PC-9 (cell line): ENCODE measurements around the gene SHH. TPM values are rescaled to one million over a fixed set of nuclear protein-coding genes. Genes with fewer than 3 reads are reported as not detected.

Source experiments
- BruUV-seq: library from RNA; stranded (reverse); fragments of 400-500 nt; replicated peaks from 2 replicates; lab custom pipeline; 2021; lab: Mats Ljungman, UMichigan
- CTCF ChIA-PET: fragments of 300-600 bp; sonication (Branson Sonifier 250); formaldehyde crosslinking; loops from one replicate; lab custom pipeline; 2022; ENCODE audit warnings: antibody characterized with exemption; lab: Charles Lee
- POLR2A ChIA-PET: fragments of 300-600 bp; sonication (Branson Sonifier 250); formaldehyde crosslinking; loops from one replicate; lab custom pipeline; 2022; ENCODE audit warnings: antibody characterized with exemption; ENCODE audit not compliant: unreplicated experiment; lab: Charles Lee
- DNase-seq, 2 experiments: peaks; one replicate each; pipeline versions ENCODE4 v3.0.0 to v3.0.0-alpha.2; 2015 to 2022; ENCODE audit warnings: mixed read lengths in 1 of 2
- H2AFZ ChIP-seq: fragments of 200-600 bp; sonication (generic); 2 replicates; pipeline ENCODE4 v1.8.1; 2017; ENCODE audit warnings: antibody characterized with exemption
- H3F3A ChIP-seq: fragments of 200-600 bp; sonication (generic); 2 replicates; pipeline ENCODE4 v1.8.1; 2017; ENCODE audit warnings: antibody characterized with exemption, mild to moderate bottlenecking, low read depth; ENCODE audit not compliant: insufficient read depth
- H3K27ac ChIP-seq: fragments of 200-600 bp; sonication (generic); 2 replicates; pipeline ENCODE4 v1.6.1; 2016; ENCODE audit warnings: mixed run types
- H3K27me3 ChIP-seq: fragments of 200-600 bp; sonication (generic); 2 replicates; pipeline ENCODE4 v1.6.1; 2016; ENCODE audit warnings: low read depth, mixed run types; ENCODE audit not compliant: insufficient read depth
- H3K36me3 ChIP-seq: fragments of 200-600 bp; sonication (generic); 2 replicates; pipeline ENCODE4 v1.6.1; 2016; ENCODE audit warnings: low read depth, mixed run types
- H3K4me1 ChIP-seq: fragments of 200-600 bp; sonication (generic); replicated peaks from 2 replicates; pipeline ENCODE4 v1.6.1; 2016; ENCODE audit warnings: mixed run types; ENCODE audit not compliant: insufficient read depth
- H3K4me2 ChIP-seq: fragments of 200-600 bp; sonication (generic); 2 replicates; pipeline ENCODE4 v1.6.1; 2017; ENCODE audit warnings: mixed run types
- H3K4me3 ChIP-seq: fragments of 200-600 bp; sonication (generic); 2 replicates; pipeline ENCODE4 v1.6.1; 2016; ENCODE audit warnings: mixed run types
- H3K79me2 ChIP-seq: fragments of 200-600 bp; sonication (generic); 2 replicates; pipeline ENCODE4 v1.6.1; 2017; ENCODE audit warnings: low read depth, mixed run types
- H3K9me2 ChIP-seq: fragments of 200-600 bp; sonication (generic); 2 replicates; pipeline ENCODE4 v1.8.1; 2017; ENCODE audit warnings: mild to moderate bottlenecking; ENCODE audit not compliant: insufficient read depth
- H3K9me3 ChIP-seq: fragments of 200-600 bp; sonication (generic); 2 replicates; pipeline ENCODE4 v1.8.1; 2016; ENCODE audit warnings: low read depth; ENCODE audit not compliant: insufficient read depth
- H4K20me1 ChIP-seq: fragments of 200-600 bp; sonication (generic); 2 replicates; pipeline ENCODE4 v1.8.1; 2017; ENCODE audit not compliant: insufficient read depth
- EZH2 ChIP-seq: fragments of 200-600 bp; sonication (generic); IDR thresholded peaks from 2 replicates; pipeline ENCODE4 v1.8.0; 2017; ENCODE audit warnings: antibody characterized with exemption, low read depth
- intact Hi-C: fragments of 100-400 bp; cut with micrococcal nuclease; formaldehyde crosslinking; loops from one replicate; pipeline ENCODE4 v1.10.0; 2022; ENCODE audit not compliant: unreplicated experiment
- total RNA-seq: library from RNA; stranded (reverse); gene quantifications from 2 replicates; pipeline ENCODE4 v1.2.3, GENCODE V29; 2021
- TF ChIP-seq, protein P1 (sequence below): fragments of 200-600 bp; sonication (generic); conservative IDR thresholded peaks from 2 replicates; pipeline ENCODE4 v1.6.1; 2017; ENCODE audit warnings: mixed run types, antibody characterized with exemption, mild to moderate bottlenecking, moderate library complexity

The SHH gene
- total RNA-seq, 1 experiment from 2014 or later = not detected

DNA sequence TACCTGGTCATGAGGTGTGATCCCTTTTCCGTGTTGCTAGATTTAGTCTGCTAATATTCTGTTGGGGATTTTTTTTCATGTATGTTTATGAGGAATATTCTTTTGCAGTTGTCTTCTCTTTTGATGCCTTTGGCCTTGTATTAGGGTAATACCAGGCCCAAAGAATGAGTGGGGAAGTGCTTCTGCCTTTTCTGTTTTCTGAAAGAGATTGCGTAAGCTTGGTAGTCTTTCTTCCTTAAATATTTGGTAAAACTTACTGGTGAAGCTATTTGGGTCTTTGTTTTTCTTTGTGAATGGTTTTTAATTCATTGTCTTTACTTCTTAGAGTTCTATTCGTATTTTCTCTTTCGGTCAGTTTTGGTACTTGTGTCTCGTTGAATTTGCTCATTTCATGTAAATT lies 51.1 kb downstream of the SHH start:
- no peaks in the 10 kb centered on the region for H3K9me3 ChIP-seq
- POLR2A ChIA-PET = no interaction called here
- H3K4me1 ChIP-seq = no peaks in the 10 kb centered on the region

DNA sequence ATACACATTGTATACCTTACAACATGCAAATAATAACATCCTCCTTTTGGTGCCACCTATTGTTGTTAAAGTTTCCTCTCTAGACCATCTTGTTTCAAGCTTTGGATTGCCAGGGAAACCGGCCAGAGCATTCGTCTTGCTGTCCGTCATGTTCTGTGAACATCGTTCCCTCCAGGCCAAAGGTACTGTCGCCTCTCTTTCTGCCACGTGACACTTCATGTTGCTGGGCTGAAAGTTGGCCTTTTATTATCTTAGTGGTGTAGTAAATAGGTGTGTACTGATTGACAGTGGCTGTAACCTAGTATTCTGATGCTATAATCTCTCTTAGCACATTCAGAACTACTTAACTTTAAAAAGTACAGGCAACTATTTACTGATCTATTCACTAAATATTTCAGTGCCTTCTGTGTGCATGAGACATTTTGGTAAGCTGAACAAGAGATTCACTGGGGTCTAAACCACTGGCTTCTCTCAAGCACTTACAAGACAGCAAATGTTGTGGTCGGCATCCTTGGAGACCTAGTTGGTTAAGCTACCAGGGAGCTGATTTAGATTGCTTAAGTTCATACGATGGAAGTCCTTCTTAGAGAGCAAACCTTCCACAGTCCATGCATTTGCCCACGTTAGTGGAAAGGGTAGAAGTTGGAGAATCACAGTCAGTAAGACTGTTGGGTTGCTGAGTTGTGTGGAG lies 52.4 kb downstream of the SHH start:
- intact Hi-C loops = no loop called here
- Histone ChIP-seq H3K27ac (no peak overlapping the region), H3K79me2 (peaks cover 29% of the 10 kb centered on the region; the same call in 1 of the 2 replicates), H3K9me3 (no peaks in the 10 kb centered on the region), H2AFZ (no peak overlapping the region), H3F3A (no peaks in the 10 kb centered on the region), H4K20me1 (peaks cover 69% of the 10 kb centered on the region), H3K27me3 (no peaks in the 10 kb centered on the region), H3K9me2 (no peaks in the 10 kb centered on the region), H3K36me3 (peaks cover 12% of the 10 kb centered on the region; the same call in 1 of the 2 replicates), H3K4me1 (no peaks in the 10 kb centered on the region), H3K4me3 (no peak overlapping the region), H3K4me2 (no peak overlapping the region)
- TF ChIP-seq, protein P1, sequence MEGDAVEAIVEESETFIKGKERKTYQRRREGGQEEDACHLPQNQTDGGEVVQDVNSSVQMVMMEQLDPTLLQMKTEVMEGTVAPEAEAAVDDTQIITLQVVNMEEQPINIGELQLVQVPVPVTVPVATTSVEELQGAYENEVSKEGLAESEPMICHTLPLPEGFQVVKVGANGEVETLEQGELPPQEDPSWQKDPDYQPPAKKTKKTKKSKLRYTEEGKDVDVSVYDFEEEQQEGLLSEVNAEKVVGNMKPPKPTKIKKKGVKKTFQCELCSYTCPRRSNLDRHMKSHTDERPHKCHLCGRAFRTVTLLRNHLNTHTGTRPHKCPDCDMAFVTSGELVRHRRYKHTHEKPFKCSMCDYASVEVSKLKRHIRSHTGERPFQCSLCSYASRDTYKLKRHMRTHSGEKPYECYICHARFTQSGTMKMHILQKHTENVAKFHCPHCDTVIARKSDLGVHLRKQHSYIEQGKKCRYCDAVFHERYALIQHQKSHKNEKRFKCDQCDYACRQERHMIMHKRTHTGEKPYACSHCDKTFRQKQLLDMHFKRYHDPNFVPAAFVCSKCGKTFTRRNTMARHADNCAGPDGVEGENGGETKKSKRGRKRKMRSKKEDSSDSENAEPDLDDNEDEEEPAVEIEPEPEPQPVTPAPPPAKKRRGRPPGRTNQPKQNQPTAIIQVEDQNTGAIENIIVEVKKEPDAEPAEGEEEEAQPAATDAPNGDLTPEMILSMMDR = no peak
- no peak for TF ChIP-seq EZH2
- POLR2A ChIA-PET = no interaction called here
- no peak for DNase-seq
- no TSS peak for BruUV-seq
- CTCF ChIA-PET = no interaction called here

More for the DNA sequence above, 51.1 kb downstream of the SHH start:
- Histone ChIP-seq H3F3A (no peaks in the 10 kb centered on the region), H3K4me2 (no peak overlapping the region), H3K79me2 (peaks cover 25% of the 10 kb centered on the region; the same call in 1 of the 2 replicates), H3K4me3 (no peak overlapping the region), H3K9me2 (no peaks in the 10 kb centered on the region), H3K27ac (no peak overlapping the region), H2AFZ (no peak overlapping the region), H3K36me3 (peaks cover 22% of the 10 kb centered on the region; the same call in 1 of the 2 replicates), H4K20me1 (peaks cover 66% of the 10 kb centered on the region), H3K27me3 (no peaks in the 10 kb centered on the region)
- BruUV-seq = no TSS peak
- intact Hi-C loops = no loop called here
- CTCF ChIA-PET = no interaction called here
- TF ChIP-seq EZH2 = no peak
- TF ChIP-seq, protein P1 = no peak
- no peak for DNase-seq

DNA sequence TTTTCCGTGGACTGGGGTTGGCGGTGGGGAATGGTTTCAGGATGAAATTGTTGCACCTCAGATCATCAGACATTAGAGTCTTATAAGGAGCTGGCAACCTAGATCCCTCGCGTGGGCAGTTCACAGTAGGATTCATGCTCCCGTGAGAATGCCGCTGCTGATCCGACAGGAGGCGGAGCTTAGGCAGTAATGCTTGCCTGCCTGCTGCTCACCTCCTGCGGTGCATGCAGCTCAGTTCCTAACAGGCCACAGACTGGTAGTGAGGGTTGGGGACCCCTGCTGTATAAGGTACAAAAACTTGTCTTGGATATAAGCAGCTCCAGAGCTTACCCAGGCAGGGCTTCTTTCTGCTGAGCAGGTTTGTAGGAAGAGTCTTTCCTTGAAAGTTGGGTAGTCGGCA lies 53.9 kb downstream of the SHH start:
- Histone ChIP-seq H3K9me2 (no peaks in the 10 kb centered on the region), H3K4me1 (no peaks in the 10 kb centered on the region), H3K36me3 (no peaks in the 10 kb centered on the region; the same call in 1 of the 2 replicates), H3K9me3 (no peaks in the 10 kb centered on the region), H3K4me3 (no peak overlapping the region), H4K20me1 (peaks cover 80% of the 10 kb centered on the region), H3K79me2 (peaks cover 39% of the 10 kb centered on the region; the same call in 1 of the 2 replicates), H3F3A (no peaks in the 10 kb centered on the region), H3K4me2 (no peak overlapping the region), H2AFZ (no peak overlapping the region), H3K27me3 (no peaks in the 10 kb centered on the region), H3K27ac (no peak overlapping the region)
- ChIA-PET POLR2A (interaction anchor here (0.7 kb wide), 1 partner anchor 156 kb away, joined by 4 read pairs; no protein-coding TSS in a partner anchor), CTCF (no interaction called here)
- no peak for DNase-seq
- TF ChIP-seq, protein P1 = no peak
- TF ChIP-seq EZH2 = no peak
- no TSS peak for BruUV-seq
- intact Hi-C loops = no loop called here
